Kidney tubule cell (primary cell): ENCODE results near the gene PTGES3.

Experiments
- DNase-seq: peaks from one replicate; pipeline ENCODE4 v3.0.0-alpha.2; 2018; ENCODE audit warnings: low spot score

The PTGES3 gene

GRCh38 chr12:56629459-56630179 lies 58.5 kb downstream of the PTGES3 start:
- no peak for DNase-seq

- peak; percentile 61 for DNase-seq
These were observed 59.2 kb downstream of the PTGES3 start for GRCh38 chr12:56628671-56629458.

- DNase-seq = no peak
These were observed 61.4 kb downstream of the PTGES3 start for GRCh38 chr12:56626701-56627100.

- no peak for DNase-seq
These were observed 65.5 kb downstream of the PTGES3 start for GRCh38 chr12:56622535-56622934.

GRCh38 chr12:56616925-56617324 lies 71.2 kb downstream of the PTGES3 start:
- no peak for DNase-seq

- no peak for DNase-seq
These were observed 71.8 kb downstream of the PTGES3 start for GRCh38 chr12:56616244-56616643.

GRCh38 chr12:56614627-56615026 lies 73.5 kb downstream of the PTGES3 start:
- DNase-seq = no peak
